ENCODE data around the gene RAB3D.

RAB3D gene

DNA sequence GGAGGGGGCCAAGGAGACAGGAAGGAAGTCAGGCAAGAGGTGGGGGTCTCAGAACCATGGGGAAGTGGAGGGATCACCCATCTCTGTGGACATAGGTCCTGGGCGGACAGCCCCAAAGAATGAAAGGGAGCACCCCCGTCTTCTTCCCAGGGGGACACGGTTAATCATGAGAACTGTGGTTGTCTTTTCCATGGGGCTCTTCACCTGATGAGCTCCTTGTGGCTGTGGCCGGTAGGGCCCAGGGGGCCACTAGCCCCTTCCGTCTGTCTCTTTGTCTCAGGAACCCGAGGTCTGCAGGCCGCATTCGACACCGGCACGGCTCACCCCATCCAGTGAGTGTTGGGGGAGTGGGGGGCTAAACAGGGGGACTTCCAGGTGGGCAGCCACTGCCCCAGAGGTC lies 24.4 kb upstream of the RAB3D start:
- TF ChIP-seq CTCF (conservative IDR thresholded peaks at IDR 0.05), result no peak

DNA sequence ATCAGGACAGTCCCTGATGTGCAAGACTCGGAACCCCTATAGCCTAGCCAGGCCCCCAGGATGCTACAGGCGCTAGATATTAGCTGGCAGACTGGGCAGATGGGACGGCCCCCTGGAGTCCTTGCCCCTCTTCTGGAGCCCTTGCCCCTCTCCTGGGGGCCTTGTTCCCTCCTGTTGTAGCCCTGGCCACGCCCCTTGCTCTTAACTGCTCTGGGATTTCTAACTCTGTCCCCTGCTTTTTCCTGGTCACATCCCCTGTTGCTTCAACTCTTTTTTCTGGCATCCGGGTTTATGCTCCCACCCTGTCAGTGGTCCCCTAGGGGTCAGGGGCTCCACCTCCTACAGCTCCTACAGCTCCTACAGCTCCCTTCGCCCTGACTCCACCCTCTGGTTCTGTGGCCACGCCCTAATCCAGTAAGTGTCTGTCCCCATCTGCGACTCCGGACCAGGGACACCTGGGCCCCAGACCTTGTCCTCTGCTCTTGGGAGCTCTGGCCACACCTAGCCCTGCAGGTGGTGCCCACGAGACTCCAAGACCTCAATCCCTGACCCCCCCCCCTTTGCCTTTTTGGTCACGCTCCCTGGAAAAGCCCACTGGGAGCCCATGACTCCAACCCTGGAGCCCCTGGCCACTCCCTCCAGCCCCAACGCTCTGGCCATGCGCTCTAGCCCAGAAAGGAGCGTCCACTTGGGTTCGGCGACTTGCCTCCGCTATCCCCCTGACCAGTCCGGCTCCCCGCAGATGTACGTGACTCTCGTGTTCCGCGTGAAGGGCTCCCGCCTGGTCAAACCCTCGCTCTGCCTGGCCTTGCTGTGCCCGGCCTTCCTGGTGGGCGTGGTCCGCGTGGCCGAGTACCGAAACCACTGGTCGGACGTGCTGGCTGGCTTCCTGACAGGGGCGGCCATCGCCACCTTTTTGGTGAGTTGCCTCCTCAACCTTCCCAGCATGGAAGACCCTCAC lies 22.6 kb upstream of the RAB3D start:
- H3K27ac ChIP-seq, result no peak overlapping the region
- no peak for TF ChIP-seq CTCF (conservative IDR thresholded peaks at IDR 0.05)

More for the DNA sequence above, 24.4 kb upstream of the RAB3D start:
- H3K27ac ChIP-seq, result no peak overlapping the region

DNA sequence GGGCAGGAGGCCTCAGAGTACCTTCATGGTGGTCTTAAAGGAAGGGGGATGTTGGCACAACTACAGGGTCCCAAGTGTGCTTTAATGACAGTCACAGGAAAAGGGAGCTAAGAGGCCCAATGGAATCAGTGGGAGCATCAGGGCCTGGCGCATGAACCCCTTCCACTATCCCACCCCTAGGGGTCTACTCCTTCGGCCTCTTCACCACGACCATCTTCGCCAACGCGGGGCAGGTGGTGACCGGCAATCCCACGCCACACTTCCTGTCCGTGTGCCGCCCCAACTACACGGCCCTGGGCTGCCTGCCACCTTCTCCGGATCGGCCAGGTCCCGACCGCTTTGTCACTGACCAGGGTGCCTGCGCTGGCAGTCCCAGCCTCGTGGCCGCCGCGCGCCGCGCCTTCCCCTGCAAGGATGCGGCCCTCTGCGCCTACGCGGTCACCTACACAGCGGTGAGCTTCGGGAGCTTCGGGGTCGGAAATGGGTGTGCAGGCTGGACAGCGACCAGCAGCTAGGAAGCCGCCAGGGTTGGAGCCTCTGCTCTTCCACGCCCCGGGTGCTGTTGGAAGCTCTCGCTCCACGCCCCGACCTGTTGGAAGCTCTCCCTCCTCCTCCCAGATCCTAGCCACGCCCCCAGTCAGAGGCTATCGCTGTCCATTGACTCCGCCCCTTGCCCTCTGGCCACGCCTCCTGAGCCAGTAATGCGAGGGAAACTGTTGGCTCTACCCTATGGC lies 21.7 kb upstream of the RAB3D start:
- no peak for TF ChIP-seq CTCF (conservative IDR thresholded peaks at IDR 0.05)
- H3K27ac ChIP-seq, result no peak overlapping the region

GRCh38 chr19:11359421-11359820 lies 20.0 kb upstream of the RAB3D start:
- H3K27ac ChIP-seq, result no peak overlapping the region
- TF ChIP-seq CTCF (conservative IDR thresholded peaks at IDR 0.05), result no peak

DNA sequence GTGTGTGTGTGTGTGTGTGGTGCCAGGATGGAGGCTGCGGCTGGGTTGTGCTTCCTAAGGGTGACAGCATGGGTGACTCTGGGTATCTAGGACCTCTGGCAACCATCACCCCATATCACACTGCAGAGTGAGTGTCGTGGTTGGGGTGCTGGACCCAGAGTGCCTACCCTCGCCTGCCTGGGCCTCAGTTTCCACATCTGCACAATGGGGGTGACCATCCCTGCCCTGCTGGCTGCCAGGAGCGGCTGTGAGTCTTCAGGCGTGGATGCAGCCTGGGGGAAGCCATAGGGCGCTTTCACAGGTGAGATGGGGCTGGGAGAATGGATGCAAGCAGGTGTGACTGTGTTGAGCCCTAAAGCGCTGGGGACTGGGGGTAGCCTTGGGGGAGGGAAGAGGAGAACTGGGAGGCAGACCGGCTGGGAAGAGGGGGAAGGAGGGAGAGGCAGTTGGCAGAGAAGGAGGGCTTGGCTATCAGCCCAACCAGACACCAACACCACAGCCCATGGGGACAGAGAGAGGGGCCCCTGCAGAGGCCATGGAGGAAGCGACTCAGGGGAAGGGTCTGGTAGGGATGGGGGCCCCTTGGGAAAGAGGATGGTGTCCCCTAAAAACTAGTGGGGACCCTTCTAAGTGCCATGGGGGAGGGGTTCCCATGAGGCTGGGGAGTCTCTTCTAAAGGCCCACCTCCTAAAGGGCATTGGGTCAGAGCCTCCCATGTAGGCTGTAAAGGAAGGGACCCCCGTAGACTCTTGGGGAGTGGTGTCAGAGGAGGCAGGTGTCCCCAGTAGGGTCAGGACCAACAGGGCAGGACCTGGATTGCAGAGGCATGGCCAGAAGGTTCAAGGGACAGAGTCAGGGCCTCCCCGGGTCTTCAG lies 17.5 kb upstream of the RAB3D start:
- no peak overlapping the region for H3K27ac ChIP-seq
- no peak for TF ChIP-seq CTCF (conservative IDR thresholded peaks at IDR 0.05)

DNA sequence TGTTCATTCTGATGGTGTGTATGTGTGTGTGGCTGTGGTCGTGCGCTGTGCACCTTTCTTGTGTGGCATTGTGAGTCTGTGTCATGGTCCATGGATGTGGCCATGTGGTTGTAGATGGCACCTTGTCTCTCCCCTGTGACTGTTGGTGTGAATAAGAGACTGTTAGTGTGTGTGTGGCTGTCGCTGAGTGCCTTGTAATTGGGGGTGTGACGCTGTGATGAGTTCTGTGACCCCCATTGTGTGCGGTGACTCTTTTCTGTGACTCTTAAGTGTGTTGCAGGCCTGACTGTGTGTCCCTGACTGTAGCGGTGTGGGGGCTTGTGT lies 16.6 kb upstream of the RAB3D start:
- TF ChIP-seq CTCF (conservative IDR thresholded peaks at IDR 0.05), result no peak
- peak overlapping the region; percentile 52; the same call in 1 of the 2 replicates for H3K27ac ChIP-seq
